ENCODE data around the gene BRSK2.

Gene BRSK2

GRCh38 chr11:1375955-1376258, 13.8 kb upstream of the BRSK2 start:
- DNase-seq (ENCODE audit: low read depth, low spot score), result no peak

DNA sequence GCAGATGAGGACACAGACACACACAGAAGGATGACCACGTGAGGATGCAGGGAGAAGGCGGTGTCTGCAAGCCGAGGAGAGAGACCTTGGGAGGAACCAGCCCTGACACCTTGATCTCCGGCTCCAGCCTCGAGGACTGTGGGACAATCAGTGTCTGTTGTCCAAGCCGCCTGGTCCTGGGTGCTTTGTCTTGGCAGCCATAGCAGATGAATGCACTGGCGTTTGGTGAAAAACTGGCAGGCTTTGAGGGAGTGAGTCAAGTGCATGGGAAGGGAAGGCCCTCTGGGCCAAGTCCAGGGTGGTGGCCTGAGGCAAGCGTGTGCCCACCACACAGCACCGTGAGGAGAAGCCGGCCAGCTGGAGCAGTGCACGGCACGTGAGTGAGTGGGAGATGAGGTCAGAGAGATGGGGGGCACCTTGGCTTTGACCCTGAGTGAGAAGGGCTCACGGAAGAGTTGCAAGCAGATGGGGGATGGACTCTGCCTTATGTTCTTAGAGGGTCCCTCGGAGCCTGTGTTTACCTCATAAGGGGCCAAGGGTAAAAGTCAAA, 12.4 kb upstream of the BRSK2 start:
- no peak for DNase-seq (ENCODE audit: low read depth, low spot score)

GRCh38 chr11:1381793-1382425, 7.8 kb upstream of the BRSK2 start:
- DNase-seq (ENCODE audit: low read depth, low spot score), result no peak

GRCh38 chr11:1382429-1382828, 7.3 kb upstream of the BRSK2 start:
- DNase-seq (ENCODE audit: low read depth, low spot score), result no peak

DNA sequence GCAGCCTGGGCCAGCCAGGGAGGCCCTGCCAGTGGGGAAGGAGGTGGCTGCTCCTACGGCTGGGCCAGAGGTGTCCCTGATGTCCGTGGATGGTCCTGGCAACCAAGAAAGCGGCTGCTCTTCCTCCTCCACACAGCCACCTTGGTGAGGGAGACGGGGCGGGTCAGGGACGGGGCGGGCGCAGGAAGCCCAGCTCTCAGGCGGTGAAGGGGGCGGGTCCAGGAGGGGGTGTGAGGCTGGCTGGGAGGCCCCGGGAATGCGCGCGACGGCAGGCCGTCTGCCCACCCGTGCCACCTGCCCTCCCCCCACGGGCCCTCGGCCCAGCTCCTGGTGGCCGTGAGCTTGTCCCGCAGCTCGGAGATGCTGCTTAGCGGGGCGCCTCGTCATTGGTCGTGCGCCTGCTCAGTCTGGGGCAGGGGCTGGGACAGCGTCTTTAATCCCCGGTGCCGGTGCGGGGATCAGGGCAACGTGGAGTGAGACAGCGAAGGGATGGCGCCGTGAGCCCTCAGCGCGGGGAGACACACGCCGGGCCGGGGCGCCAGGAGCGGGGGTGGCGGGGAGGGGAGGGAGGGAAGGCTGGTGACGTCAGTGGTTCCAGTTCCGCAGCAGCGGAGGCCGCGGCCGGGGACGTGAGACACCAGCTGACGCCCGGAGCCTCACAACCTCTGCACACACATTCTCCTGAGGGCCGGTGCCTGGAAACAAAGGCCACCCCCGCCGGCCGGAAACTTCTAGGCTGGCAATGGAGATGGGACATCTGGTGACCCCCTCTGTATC, 6.7 kb upstream of the BRSK2 start:
- no peak for DNase-seq (ENCODE audit: low read depth, low spot score)

- no peak for DNase-seq (ENCODE audit: low read depth, low spot score)
Measured at GRCh38 chr11:1384199-1384970, 5.3 kb upstream of the BRSK2 start.

- DNase-seq (ENCODE audit: low read depth, low spot score), result no peak
Measured at GRCh38 chr11:1387521-1387920, 2.2 kb upstream of the BRSK2 start.

GRCh38 chr11:1387961-1388762, 1.6 kb upstream of the BRSK2 start:
- DNase-seq (ENCODE audit: low read depth, low spot score), result no peak

DNA sequence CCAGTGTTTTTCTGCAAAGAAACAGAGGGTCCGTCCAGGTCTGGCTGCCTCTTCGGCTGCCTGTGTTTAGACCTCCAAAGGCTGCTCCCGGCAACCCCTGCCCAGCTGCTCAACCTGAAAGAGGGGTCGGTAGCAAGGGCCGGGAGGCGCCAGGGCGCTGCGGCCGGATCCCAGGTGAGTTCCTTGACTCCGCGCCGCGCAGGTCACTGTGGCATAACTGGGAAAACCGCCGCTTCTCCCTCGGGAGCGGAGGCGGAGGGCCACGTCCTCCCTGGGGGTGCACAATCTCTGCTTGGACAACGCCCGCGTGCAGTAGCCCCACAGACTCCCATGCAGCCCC, 1.0 kb upstream of the BRSK2 start:
- no peak for DNase-seq (ENCODE audit: low read depth, low spot score)

GRCh38 chr11:1389103-1389931, 417 bp upstream of the BRSK2 start:
- peak; percentile 77 for DNase-seq (ENCODE audit: low read depth, low spot score)

- no peak for DNase-seq (ENCODE audit: low read depth, low spot score)
Measured at GRCh38 chr11:1390569-1391164, 933 bp downstream of the BRSK2 start.

DNA sequence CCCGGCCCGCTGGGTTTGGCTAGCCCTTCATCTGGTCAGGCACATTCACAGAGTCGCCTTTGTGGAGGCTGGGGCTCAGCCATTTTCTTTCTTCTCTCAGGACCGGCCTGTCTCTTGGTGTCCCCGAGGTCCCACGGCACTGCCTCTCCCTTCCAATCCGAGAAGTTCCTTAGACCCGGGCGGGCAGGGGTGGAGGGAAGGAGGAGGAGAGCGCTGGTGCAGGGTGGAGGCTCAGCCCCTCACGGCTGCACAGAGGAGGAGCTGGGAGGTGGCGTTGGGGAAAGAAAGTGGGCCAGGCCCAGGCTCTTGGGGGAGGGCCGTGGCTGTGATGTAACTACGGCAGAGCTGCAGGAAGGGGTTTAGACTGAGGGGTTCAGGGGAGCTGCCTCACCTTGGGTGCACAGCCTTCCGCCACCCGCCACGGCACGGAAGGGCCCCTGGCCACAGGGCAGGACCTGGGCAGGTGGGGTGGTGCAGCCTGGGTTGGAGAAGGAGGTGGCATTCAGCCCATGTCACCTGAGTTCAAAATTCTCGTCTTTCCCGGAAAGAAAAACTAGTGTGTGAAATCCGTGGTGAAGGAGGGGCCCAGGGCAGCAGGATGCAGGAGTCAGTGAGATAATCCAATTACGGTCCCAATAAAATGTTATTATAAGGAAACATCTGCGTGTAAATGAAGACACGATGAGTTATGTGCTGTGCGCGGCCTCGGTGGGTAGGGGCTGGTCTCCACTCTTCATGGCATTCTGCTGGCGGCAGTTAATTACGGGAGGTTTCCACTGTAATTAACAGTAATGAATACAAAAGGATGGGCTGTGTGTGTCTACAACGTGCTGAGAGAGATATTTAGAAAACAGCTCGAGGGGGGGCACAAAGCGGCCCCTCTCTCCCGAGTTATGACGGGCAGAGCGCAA, 1.7 kb downstream of the BRSK2 start:
- DNase-seq (ENCODE audit: low read depth, low spot score), result no peak

DNA sequence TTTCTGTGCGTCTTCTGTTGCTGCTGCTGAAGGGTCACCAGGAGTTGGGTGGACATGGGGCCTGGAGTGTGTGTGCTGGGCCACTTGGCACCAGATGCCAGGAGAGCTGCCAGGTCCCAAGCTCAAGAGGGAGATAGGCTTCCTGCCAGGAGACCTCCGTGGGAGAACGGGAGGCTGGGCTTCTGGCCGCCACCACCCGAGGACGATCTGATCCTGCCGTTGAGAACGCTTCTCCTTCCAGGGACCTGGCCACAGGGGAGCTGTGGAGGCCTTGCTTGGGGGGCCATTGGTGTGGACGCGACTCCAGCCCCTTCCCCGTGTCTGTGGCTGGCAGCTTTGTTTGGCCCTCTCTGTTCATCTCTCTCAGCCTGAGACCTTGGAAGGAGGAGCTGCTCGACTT, 2.4 kb downstream of the BRSK2 start:
- no peak for DNase-seq (ENCODE audit: low read depth, low spot score)

- no peak for DNase-seq (ENCODE audit: low read depth, low spot score)
Measured at GRCh38 chr11:1392561-1392960, 2.8 kb downstream of the BRSK2 start.

DNA sequence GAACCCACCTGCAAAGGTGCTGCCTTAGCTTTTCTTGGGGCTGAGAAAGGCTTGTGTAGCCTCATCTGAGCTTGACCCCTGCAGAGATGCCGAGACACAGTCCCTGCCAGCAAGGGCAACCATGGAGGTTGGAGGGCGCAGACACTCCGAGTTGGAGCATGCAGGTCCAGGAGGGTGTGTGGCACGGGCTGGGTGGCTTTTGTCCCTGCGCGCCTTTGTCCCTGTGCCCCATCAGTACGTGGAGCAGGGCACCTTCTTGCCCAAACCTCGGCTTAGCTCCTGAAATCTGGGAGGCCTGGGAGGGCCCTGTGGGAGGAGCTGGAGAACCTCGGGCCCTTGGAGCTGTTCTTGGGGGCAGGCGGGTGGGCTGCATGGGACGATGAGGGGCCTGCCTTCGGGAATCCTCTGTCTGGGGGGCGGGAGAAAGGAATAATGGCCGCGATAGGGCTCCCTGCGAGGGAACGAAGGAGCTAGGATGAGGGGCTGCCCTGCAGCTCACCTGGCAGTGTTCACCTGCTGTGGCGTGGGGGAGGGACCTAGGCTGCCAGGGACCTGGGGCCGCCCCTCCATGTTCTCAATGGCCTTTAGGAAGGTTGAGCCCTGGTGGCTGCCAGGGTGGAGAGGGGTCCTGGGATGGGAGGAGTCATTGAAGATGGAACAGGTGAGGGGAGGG, 3.4 kb downstream of the BRSK2 start:
- no peak for DNase-seq (ENCODE audit: low read depth, low spot score)

- no peak for DNase-seq (ENCODE audit: low read depth, low spot score)
Measured at GRCh38 chr11:1394936-1395772, 5.4 kb downstream of the BRSK2 start.

DNA sequence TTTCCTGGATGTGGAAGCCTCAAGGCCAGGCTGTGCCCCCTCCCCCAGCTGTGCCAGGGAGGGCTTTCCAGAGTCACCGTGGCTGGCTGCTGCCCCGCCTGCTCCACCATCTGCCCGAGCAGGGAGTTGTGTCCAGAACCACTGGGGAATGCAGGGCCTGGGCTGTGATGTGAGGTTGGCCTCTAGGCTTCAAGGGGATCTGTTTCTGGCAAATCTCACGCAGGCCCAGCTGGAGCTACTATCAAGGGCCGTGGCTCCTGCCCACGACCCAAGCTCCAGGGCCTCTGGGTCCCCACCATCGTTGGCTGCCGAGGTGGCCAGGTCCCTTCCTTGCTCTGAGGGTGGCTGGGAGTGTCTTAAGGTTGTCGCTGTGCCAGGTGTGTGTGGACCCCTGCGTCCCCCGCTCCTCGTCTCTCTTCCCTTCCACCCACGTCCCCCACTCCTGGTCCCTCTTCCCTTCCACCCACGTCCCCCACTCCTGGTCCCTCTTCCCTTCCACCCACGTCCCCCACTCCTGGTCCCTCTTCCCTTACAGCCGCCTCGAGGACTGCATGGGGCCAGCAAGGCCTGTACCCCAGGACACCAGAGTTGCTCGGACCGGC, 6.1 kb downstream of the BRSK2 start:
- DNase-seq (ENCODE audit: low read depth, low spot score), result no peak

All from iPS DF 19.7 (cell line).